ENCODE data around the gene ANK3. TPM values are rescaled to one million over a fixed set of nuclear protein-coding genes. Genes with fewer than 3 reads are reported as not detected.

The ANK3 gene
- total RNA-seq, 3 donors from 2014 or later, result 10.2 to 93.2 (median 57.4) TPM

DNA sequence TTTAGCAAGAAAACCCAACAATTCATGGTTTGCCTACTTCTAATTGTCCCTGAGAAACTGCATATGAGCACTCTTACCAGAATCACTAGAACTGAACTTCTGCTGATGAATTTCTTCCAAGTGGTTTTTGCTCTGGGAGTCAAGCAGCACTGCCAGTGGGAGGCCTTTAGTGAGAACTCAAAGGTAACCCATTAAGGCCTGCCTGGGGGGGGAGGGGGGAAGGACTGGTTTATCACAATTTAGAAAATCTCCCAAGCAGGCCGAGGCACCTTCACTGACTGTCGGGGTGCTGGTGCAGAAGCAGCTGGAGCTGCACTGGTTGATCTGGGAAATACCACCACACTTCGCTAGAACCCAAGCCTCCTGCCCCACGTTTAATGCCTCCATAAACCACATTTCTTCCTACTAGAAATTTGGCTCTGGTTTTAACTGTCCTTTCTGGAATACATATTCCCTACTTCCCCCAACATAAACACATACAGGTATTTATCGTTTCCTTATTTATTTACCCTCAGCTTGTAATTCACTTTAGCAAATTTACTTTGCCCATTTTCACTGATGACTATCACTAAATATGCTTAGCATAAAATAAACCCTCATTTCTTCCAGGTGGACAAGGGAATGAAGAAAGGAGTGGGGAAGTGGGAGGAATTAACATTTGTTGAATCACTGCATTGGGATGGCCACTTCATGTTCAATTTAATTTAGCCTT is 14.2 kb downstream of the ANK3 start:
- no peak overlapping the region for H3K4me3 ChIP-seq
- no peak for TF ChIP-seq POLR2A (IDR thresholded peaks at IDR 0.05)
- no peak for TF ChIP-seq CTCF (IDR thresholded peaks at IDR 0.05)
- TF ChIP-seq POLR2AphosphoS5 (IDR thresholded peaks at IDR 0.05), result no peak
- H3K9me3 ChIP-seq, result no peaks in the 10 kb centered on the region
- H3K36me3 ChIP-seq, result no peaks in the 10 kb centered on the region
- H3K27me3 ChIP-seq, result no peaks in the 10 kb centered on the region
- no peak overlapping the region for H3K27ac ChIP-seq
- intact Hi-C loops (cut with DNase I; ENCODE audit: low total_unique reads), result no loop called here
- DNase-seq (ENCODE audit: low spot score in 2 of 2), result no peak
- H3K4me1 ChIP-seq, result no peaks in the 10 kb centered on the region

- no peak for DNase-seq (ENCODE audit: low spot score in 2 of 2)
- intact Hi-C loops (cut with DNase I; ENCODE audit: low total_unique reads), result loop anchor here (1.0 kb wide), 1 partner anchor 18 kb away; no protein-coding TSS in a partner anchor
- Histone ChIP-seq H3K36me3 (no peaks in the 10 kb centered on the region), H3K4me3 (no peak overlapping the region), H3K4me1 (no peaks in the 10 kb centered on the region), H3K27me3 (no peaks in the 10 kb centered on the region), H3K27ac (no peak overlapping the region), H3K9me3 (no peaks in the 10 kb centered on the region)
- TF ChIP-seq POLR2A (IDR thresholded peaks at IDR 0.05), result no peak
- TF ChIP-seq POLR2AphosphoS5 (IDR thresholded peaks at IDR 0.05), result no peak
- TF ChIP-seq CTCF (IDR thresholded peaks at IDR 0.05), result no peak
These were observed 14.8 kb downstream of the ANK3 start for GRCh38 chr10:60374836-60375235.

- no peak for DNase-seq (ENCODE audit: low spot score in 2 of 2)
- TF ChIP-seq POLR2AphosphoS5 (IDR thresholded peaks at IDR 0.05) (no peak), POLR2A (IDR thresholded peaks at IDR 0.05) (no peak), CTCF (IDR thresholded peaks at IDR 0.05) (no peak)
- Histone ChIP-seq H3K27ac (no peak overlapping the region), H3K4me3 (no peak overlapping the region), H3K36me3 (no peaks in the 10 kb centered on the region), H3K9me3 (no peaks in the 10 kb centered on the region), H3K27me3 (no peaks in the 10 kb centered on the region), H3K4me1 (no peaks in the 10 kb centered on the region)
- intact Hi-C loops (cut with DNase I; ENCODE audit: low total_unique reads), result no loop called here
These were observed 17.2 kb downstream of the ANK3 start for GRCh38 chr10:60372436-60372835.

- Histone ChIP-seq H3K4me3 (no peak overlapping the region), H3K4me1 (no peaks in the 10 kb centered on the region), H3K27me3 (no peaks in the 10 kb centered on the region), H3K9me3 (no peaks in the 10 kb centered on the region), H3K27ac (no peak overlapping the region), H3K36me3 (no peaks in the 10 kb centered on the region)
- DNase-seq (ENCODE audit: low spot score in 2 of 2), result no peak
- TF ChIP-seq CTCF (IDR thresholded peaks at IDR 0.05), result no peak
- TF ChIP-seq POLR2AphosphoS5 (IDR thresholded peaks at IDR 0.05), result no peak
- TF ChIP-seq POLR2A (IDR thresholded peaks at IDR 0.05), result no peak
- intact Hi-C loops (cut with DNase I; ENCODE audit: low total_unique reads), result no loop called here
These were observed 20.1 kb downstream of the ANK3 start for GRCh38 chr10:60369547-60369930.

- Histone ChIP-seq H3K9me3 (no peaks in the 10 kb centered on the region), H3K4me3 (no peak overlapping the region), H3K27ac (no peak overlapping the region), H3K36me3 (no peaks in the 10 kb centered on the region), H3K4me1 (no peaks in the 10 kb centered on the region), H3K27me3 (no peaks in the 10 kb centered on the region)
- intact Hi-C loops (cut with DNase I; ENCODE audit: low total_unique reads), result no loop called here
- no peak for TF ChIP-seq POLR2A (IDR thresholded peaks at IDR 0.05)
- no peak for TF ChIP-seq POLR2AphosphoS5 (IDR thresholded peaks at IDR 0.05)
- TF ChIP-seq CTCF (IDR thresholded peaks at IDR 0.05), result no peak
- no peak for DNase-seq (ENCODE audit: low spot score in 2 of 2)
These were observed 20.7 kb downstream of the ANK3 start for GRCh38 chr10:60368875-60369546.

Measured in breast epithelium (tissue), 4 donors.